SK-N-SH (cell line): ENCODE results near the gene SLC25A10. TPM values are rescaled to one million over a fixed set of nuclear protein-coding genes. Genes with fewer than 3 reads are reported as not detected.

Experiments
- CTCF ChIA-PET: fragments of 300-600, 350-600 bp; formaldehyde crosslinking; extraction: SDS; loops from one replicate; lab custom pipeline; 2021; lab: Yijun Ruan, JAX
- POLR2A ChIA-PET: fragments of 350-600 bp; sonication (Branson Sonifier 250); formaldehyde crosslinking; extraction: SDS; loops from one replicate; lab custom pipeline; 2020; ENCODE audit warnings: antibody characterized with exemption, inconsistent platforms; lab: Yijun Ruan, JAX
- DNase-seq: peaks from one replicate; pipeline ENCODE4 v3.0.0; 2012
- H2AFZ ChIP-seq: fragments of 200-600 bp; sonication (generic); 2 replicates; pipeline ENCODE4 v1.8.1; 2016; ENCODE audit warnings: antibody characterized with exemption, mild to moderate bottlenecking, low read depth
- H3F3A ChIP-seq: fragments of 200-600 bp; sonication (generic); replicated peaks from 2 replicates; pipeline ENCODE3; 2016; ENCODE audit warnings: antibody characterized with exemption, mild to moderate bottlenecking; ENCODE audit not compliant: insufficient read depth
- H3K27ac ChIP-seq, 2 experiments: fragments of 200-500 bp in 1 of 2; fragments of 200-600 bp in 1 of 2; sonication (Bioruptor generic) in 1 of 2; sonication (generic), shearing (Covaris generic) in 1 of 2; 2 replicates each; pipeline versions ENCODE4 v1.5.1 to v1.6.1; 2014 to 2016; ENCODE audit warnings: low read depth in 2 of 2, inconsistent platforms in 1 of 2, low read length in 1 of 2, mild to moderate bottlenecking in 1 of 2, mixed read lengths in 1 of 2
- H3K27me3 ChIP-seq: fragments of 200-600 bp; sonication (generic), shearing (Covaris generic); 2 replicates; pipeline ENCODE4 v1.6.1; 2016; ENCODE audit warnings: mixed run types; ENCODE audit not compliant: insufficient read depth
- H3K36me3 ChIP-seq, 2 experiments: fragments of 200-500 bp in 1 of 2; fragments of 200-600 bp in 1 of 2; sonication (Bioruptor generic) in 1 of 2; sonication (generic) in 1 of 2; replicated peaks in 1 of 2; 2 replicates each; pipeline versions ENCODE3 to v1.5.1; 2014 to 2016; ENCODE audit warnings: low read length in 1 of 2, mild to moderate bottlenecking in 1 of 2; ENCODE audit not compliant: insufficient read depth in 2 of 2, control insufficient read depth in 1 of 2
- H3K4me1 ChIP-seq, 2 experiments: fragments of 200-500 bp in 1 of 2; fragments of 200-600 bp in 1 of 2; sonication (Bioruptor generic) in 1 of 2; sonication (generic), shearing (Covaris generic) in 1 of 2; 2 replicates each; pipeline versions ENCODE4 v1.5.1 to v1.6.1; 2014 to 2016; ENCODE audit warnings: low read depth in 1 of 2, low read length in 1 of 2, mixed run types in 1 of 2; ENCODE audit not compliant: insufficient read depth in 2 of 2, control insufficient read depth in 1 of 2
- H3K4me2 ChIP-seq: fragments of 200-600 bp; sonication (generic), shearing (Covaris generic); 2 replicates; pipeline ENCODE4 v1.6.1; 2017; ENCODE audit warnings: mixed run types
- H3K4me3 ChIP-seq, 2 experiments: fragments of 200-500 bp in 1 of 2; fragments of 200-600 bp in 1 of 2; sonication (Bioruptor generic) in 1 of 2; sonication (generic), shearing (Covaris generic) in 1 of 2; 2 replicates each; pipeline versions ENCODE4 v1.5.1 to v1.8.1; 2014 to 2016; ENCODE audit warnings: low read depth in 2 of 2, inconsistent platforms in 1 of 2, low read length in 1 of 2, mild to moderate bottlenecking in 1 of 2, mixed read lengths in 1 of 2, moderate library complexity in 1 of 2
- H3K79me2 ChIP-seq: fragments of 200-600 bp; sonication (generic); 2 replicates; pipeline ENCODE4 v1.8.1; 2017; ENCODE audit warnings: mild to moderate bottlenecking; ENCODE audit not compliant: insufficient read depth
- H3K9ac ChIP-seq: fragments of 200-600 bp; sonication (generic); 2 replicates; pipeline ENCODE4 v1.6.1; 2017; ENCODE audit warnings: mixed run types
- H3K9me2 ChIP-seq: fragments of 200-600 bp; sonication (generic); 2 replicates; pipeline ENCODE4 v1.6.1; 2017; ENCODE audit warnings: mixed run types
- H3K9me3 ChIP-seq: fragments of 200-600 bp; sonication (generic); 2 replicates; pipeline ENCODE4 v1.6.1; 2017; ENCODE audit warnings: mixed run types, mild to moderate bottlenecking, moderate library complexity
- H4K20me1 ChIP-seq: fragments of 200-600 bp; sonication (generic); 2 replicates; pipeline ENCODE4 v1.6.1; 2017; ENCODE audit warnings: mild to moderate bottlenecking, mixed run types; ENCODE audit not compliant: insufficient read depth
- CHD2 ChIP-seq: fragments of 150-350 bp; IDR thresholded peaks from 2 replicates; pipeline ENCODE4 v1.6.1; 2018; ENCODE audit warnings: low read length; ENCODE audit not compliant: partially characterized antibody
- CTCF ChIP-seq: fragments of 200-600 bp; sonication (generic); IDR thresholded peaks from 2 replicates; pipeline ENCODE4 v1.6.1; 2017; ENCODE audit warnings: antibody characterized with exemption, mild to moderate bottlenecking, moderate library complexity
- EZH2phosphoT487 ChIP-seq: fragments of 200-600 bp; sonication (generic); IDR thresholded peaks from 2 replicates; pipeline ENCODE4 v1.6.1; 2017; ENCODE audit warnings: low read depth, mixed run types, mild to moderate bottlenecking, antibody characterized with exemption, moderate library complexity, borderline replicate concordance
- MXI1 ChIP-seq: IDR thresholded peaks from 2 replicates; pipeline ENCODE4 v1.6.1; 2012; ENCODE audit warnings: mild to moderate bottlenecking, low read depth, low read length, improper control_type of control experiment
- NRF1 ChIP-seq: IDR thresholded peaks from 2 replicates; pipeline ENCODE4 v1.6.1; 2012; ENCODE audit warnings: low read depth, mild to moderate bottlenecking, low read length
- PBX3 ChIP-seq: IDR thresholded peaks from 2 replicates; pipeline ENCODE4; 2012
- POLR2AphosphoS5 ChIP-seq: IDR thresholded peaks from 2 replicates; pipeline ENCODE4 v1.6.1; 2012; ENCODE audit warnings: low read depth, low read length
- RAD21 ChIP-seq: IDR thresholded peaks from 2 replicates; pipeline ENCODE4 v1.6.1; 2012; ENCODE audit warnings: mild to moderate bottlenecking, low read length
- REST ChIP-seq: IDR thresholded peaks from 2 replicates; pipeline ENCODE4 v1.6.1; 2012; ENCODE audit warnings: mild to moderate bottlenecking, low read depth, low read length, moderate library complexity
- RFX5 ChIP-seq: IDR thresholded peaks from 2 replicates; pipeline ENCODE4 v1.6.1; 2012; ENCODE audit warnings: mild to moderate bottlenecking, improper control_type of control experiment, low read length
- RXRA ChIP-seq: IDR thresholded peaks from 2 replicates; pipeline ENCODE4 v1.4.0; 2012; ENCODE audit warnings: low read depth, mild to moderate bottlenecking, borderline replicate concordance
- TAF1 ChIP-seq: IDR thresholded peaks from 2 replicates; pipeline ENCODE4 v1.6.1; 2012; ENCODE audit warnings: low read depth, mild to moderate bottlenecking, low read length, moderate library complexity, borderline replicate concordance
- USF2 ChIP-seq: fragments of 150-350 bp; IDR thresholded peaks from 2 replicates; pipeline ENCODE4 v1.6.1; 2017; ENCODE audit warnings: antibody characterized with exemption, low read length, low read depth, borderline replicate concordance
- ZBTB33 ChIP-seq: IDR thresholded peaks from 2 replicates; pipeline ENCODE4 v1.4.0; 2012; ENCODE audit warnings: low read depth, borderline replicate concordance
- WGBS: methylation state at CpG from one replicate; pipeline ENCODE4 v1.1.6; 2017; ENCODE audit warnings: low lambda C conversion rate; 5-methylcytosine and 5-hydroxymethylcytosine counted together
- polyA plus RNA-seq, 3 experiments: library from polyadenylated mRNA; depleted of rRNA; stranded (reverse); fragments of >200 nt; gene quantifications; 2 replicates each; pipeline ENCODE4 v1.2.3, GENCODE V29; 2012

The SLC25A10 gene
- polyA plus RNA-seq, 1 of the 3 experiments (the other 2 are of a cell fraction): 34.7 TPM

GRCh38 chr17:81685108-81685507 is 27.0 kb upstream of the SLC25A10 start:
- WGBS: 11% methylated on average over 10 of the region's 12 CpGs
- H3K9ac ChIP-seq: peak overlapping the region; percentile 98
- peaks cover 53 to 61% of the 10 kb centered on the region in 2 experiments for H3K36me3 ChIP-seq
- TF ChIP-seq RFX5: no peak
- TF ChIP-seq RXRA: no peak
- no peak for TF ChIP-seq EZH2phosphoT487
- TF ChIP-seq TAF1: peak; percentile 17; the same call in 1 of the 2 replicates
- no peaks in the 10 kb centered on the region for H3K9me2 ChIP-seq
- no peak overlapping the region for H2AFZ ChIP-seq
- H3K4me3 ChIP-seq: peak overlapping the region; percentile 94 to 99
- peaks cover 18% of the 10 kb centered on the region for H3F3A ChIP-seq
- ChIA-PET CTCF (interaction anchor here (0.8 to 2.4 kb wide), 5 partner anchors 9 to 25 kb away, joined by 3 to 12 read pairs (median 5); no protein-coding TSS in a partner anchor), POLR2A (interaction anchor here (1.1 to 2.8 kb wide), 2 partner anchors 18 to 20 kb away, joined by 4 to 33 read pairs; partner anchors contain the start of gene MRPL12)
- H4K20me1 ChIP-seq: peaks cover 57% of the 10 kb centered on the region
- peaks cover 96% of the 10 kb centered on the region for H3K79me2 ChIP-seq
- peak; percentile 28 for DNase-seq
- no peaks in the 10 kb centered on the region for H3K9me3 ChIP-seq
- H3K27ac ChIP-seq: peak overlapping the region in 1 of 2 experiments; percentile 91; a peak in 2 of 4 replicates
- peak overlapping the region; percentile 100 for H3K4me2 ChIP-seq
- peaks cover 19 to 21% of the 10 kb centered on the region in 2 experiments; a peak in 3 of 4 replicates for H3K4me1 ChIP-seq
- H3K27me3 ChIP-seq: no peaks in the 10 kb centered on the region

- no peaks in the 10 kb centered on the region for H3K9me3 ChIP-seq
- no peak overlapping the region for H3K4me2 ChIP-seq
- no peaks in the 10 kb centered on the region for H3K27me3 ChIP-seq
- CTCF ChIA-PET: interaction anchor here (1.8 kb wide), 1 partner anchor 10 kb away, joined by 8 read pairs; no protein-coding TSS in a partner anchor
- H3K4me1 ChIP-seq: peaks cover 19 to 21% of the 10 kb centered on the region in 2 experiments; a peak in 3 of 4 replicates
- POLR2A ChIA-PET: no interaction called here
- H3K9ac ChIP-seq: no peak overlapping the region; the same call in 1 of the 2 replicates
- peaks cover 14% of the 10 kb centered on the region for H3F3A ChIP-seq
- no peaks in the 10 kb centered on the region for H3K9me2 ChIP-seq
- H3K36me3 ChIP-seq: peaks cover 55 to 64% of the 10 kb centered on the region in 2 experiments
- H3K27ac ChIP-seq: no peak overlapping the region
- TF ChIP-seq CTCF (no peak), RAD21 (no peak), USF2 (no peak), CHD2 (no peak), POLR2AphosphoS5 (no peak), REST (no peak), ZBTB33 (no peak), MXI1 (no peak), PBX3 (no peak), EZH2phosphoT487 (no peak), NRF1 (no peak)
- TF ChIP-seq, all 33 proteins: peak for 0
- whole genome bisulfite sequencing: 96% methylated on average over 19 of the region's 20 CpGs
- Histone ChIP-seq H4K20me1 (peaks cover 72% of the 10 kb centered on the region), H3K4me3 (no peak overlapping the region), H3K79me2 (peaks cover 96% of the 10 kb centered on the region), H2AFZ (no peak overlapping the region)
- DNase-seq: no peak
Observed at GRCh38 chr17:81686614-81687013, 25.5 kb upstream of the SLC25A10 start.
